MCF 10A (cell line): Measurements from ENCODE around the gene PHF11. TPM values are rescaled to one million over a fixed set of nuclear protein-coding genes. Genes with fewer than 3 reads are reported as not detected.

ENCODE experiments used
- BruUV-seq: library from RNA; stranded (reverse); fragments of 400-500 nt; replicated peaks from 2 replicates; lab custom pipeline; 2021; lab: Mats Ljungman, UMichigan
- CTCF ChIA-PET: fragments of 300-600 bp; sonication (Branson Sonifier 250); formaldehyde crosslinking; extraction: SDS; loops from one replicate; lab custom pipeline; 2021; ENCODE audit warnings: antibody characterized with exemption, inconsistent platforms; lab: Yijun Ruan, JAX
- POLR2A ChIA-PET: fragments of 300-600, 350-650 bp; sonication (Branson Sonifier 250); formaldehyde crosslinking; extraction: SDS; loops from one replicate; lab custom pipeline; 2020; ENCODE audit warnings: antibody characterized with exemption, inconsistent platforms; lab: Yijun Ruan, JAX
- DNase-seq: peaks from one replicate; pipeline ENCODE4 v3.0.0-alpha.2; 2018; ENCODE audit not compliant: unreplicated experiment
- H3K27ac Mint-ChIP-seq: one replicate; pipeline ENCODE4 v1.8.0; 2022; ENCODE audit warnings: mild to moderate bottlenecking, low read depth, mixed read lengths; ENCODE audit not compliant: unreplicated experiment
- H3K27me3 Mint-ChIP-seq: one replicate; pipeline ENCODE4 v1.8.0; 2022; ENCODE audit warnings: mixed read lengths; ENCODE audit not compliant: insufficient read depth, unreplicated experiment
- H3K36me3 Mint-ChIP-seq: one replicate; pipeline ENCODE4 v1.8.0; 2022; ENCODE audit warnings: mild to moderate bottlenecking, moderate library complexity, mixed read lengths; ENCODE audit not compliant: insufficient read depth, unreplicated experiment
- H3K4me1 Mint-ChIP-seq: one replicate; pipeline ENCODE4 v1.8.0; 2022; ENCODE audit warnings: mixed read lengths; ENCODE audit not compliant: insufficient read depth, unreplicated experiment
- H3K4me3 Mint-ChIP-seq: one replicate; pipeline ENCODE4 v1.8.0; 2022; ENCODE audit warnings: mild to moderate bottlenecking, moderate library complexity, mixed read lengths; ENCODE audit not compliant: unreplicated experiment
- H3K9me3 Mint-ChIP-seq: one replicate; pipeline ENCODE4 v1.8.0; 2022; ENCODE audit warnings: mixed read lengths; ENCODE audit not compliant: unreplicated experiment
- intact Hi-C: fragments of 100-400 bp; cut with micrococcal nuclease; formaldehyde crosslinking; loops from 2 replicates; pipeline ENCODE4 v1.14.1; 2022
- total RNA-seq: library from RNA; stranded (reverse); gene quantifications from 2 replicates; pipeline ENCODE4 v1.2.3, GENCODE V29; 2022
- TF ChIP-seq, protein P1 (sequence below): fragments of 200-600 bp; IDR thresholded peaks from one replicate; pipeline ENCODE4 v1.8.0; 2022; ENCODE audit warnings: antibody characterized with exemption, mild to moderate bottlenecking; ENCODE audit not compliant: unreplicated experiment

Gene PHF11
- total RNA-seq, 1 experiment from 2014 or later: 17.9 TPM

DNA sequence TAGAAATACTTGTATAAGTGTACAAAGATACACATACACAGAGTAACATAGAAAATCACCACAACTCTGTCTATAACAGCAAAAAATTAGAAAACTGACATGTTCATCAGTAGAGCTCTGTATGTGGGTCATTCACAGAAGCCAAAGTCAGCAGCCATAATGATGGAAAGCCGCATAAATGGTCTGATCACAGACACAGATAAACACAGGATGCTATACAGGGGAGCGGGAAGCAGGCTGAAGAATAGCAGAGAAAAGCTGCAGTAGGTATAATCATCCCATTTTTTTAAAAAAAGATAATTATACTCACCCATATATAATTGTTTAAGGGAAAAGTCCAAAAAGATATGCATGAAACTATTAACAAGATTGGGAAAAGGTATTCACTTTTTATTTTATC lies 58.1 kb downstream of the PHF11 start:
- ChIA-PET POLR2A (interaction anchor here (1.7 kb wide), 1 partner anchor 9 kb away, joined by 4 read pairs; no protein-coding TSS in a partner anchor), CTCF (interaction anchor here (2.2 kb wide), 1 partner anchor 253 kb away, joined by 7 read pairs; no protein-coding TSS in a partner anchor)
- H3K9me3 Mint-ChIP-seq: no peaks in the 10 kb centered on the region
- H3K4me1 Mint-ChIP-seq: no peaks in the 10 kb centered on the region
- H3K4me3 Mint-ChIP-seq: no peak overlapping the region
- no peak for DNase-seq
- intact Hi-C loops: no loop called here
- TF ChIP-seq, protein P1, sequence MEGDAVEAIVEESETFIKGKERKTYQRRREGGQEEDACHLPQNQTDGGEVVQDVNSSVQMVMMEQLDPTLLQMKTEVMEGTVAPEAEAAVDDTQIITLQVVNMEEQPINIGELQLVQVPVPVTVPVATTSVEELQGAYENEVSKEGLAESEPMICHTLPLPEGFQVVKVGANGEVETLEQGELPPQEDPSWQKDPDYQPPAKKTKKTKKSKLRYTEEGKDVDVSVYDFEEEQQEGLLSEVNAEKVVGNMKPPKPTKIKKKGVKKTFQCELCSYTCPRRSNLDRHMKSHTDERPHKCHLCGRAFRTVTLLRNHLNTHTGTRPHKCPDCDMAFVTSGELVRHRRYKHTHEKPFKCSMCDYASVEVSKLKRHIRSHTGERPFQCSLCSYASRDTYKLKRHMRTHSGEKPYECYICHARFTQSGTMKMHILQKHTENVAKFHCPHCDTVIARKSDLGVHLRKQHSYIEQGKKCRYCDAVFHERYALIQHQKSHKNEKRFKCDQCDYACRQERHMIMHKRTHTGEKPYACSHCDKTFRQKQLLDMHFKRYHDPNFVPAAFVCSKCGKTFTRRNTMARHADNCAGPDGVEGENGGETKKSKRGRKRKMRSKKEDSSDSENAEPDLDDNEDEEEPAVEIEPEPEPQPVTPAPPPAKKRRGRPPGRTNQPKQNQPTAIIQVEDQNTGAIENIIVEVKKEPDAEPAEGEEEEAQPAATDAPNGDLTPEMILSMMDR: no peak
- H3K27ac Mint-ChIP-seq: no peak overlapping the region
- H3K36me3 Mint-ChIP-seq: peaks cover 65% of the 10 kb centered on the region
- H3K27me3 Mint-ChIP-seq: no peaks in the 10 kb centered on the region
- BruUV-seq: no TSS peak

DNA sequence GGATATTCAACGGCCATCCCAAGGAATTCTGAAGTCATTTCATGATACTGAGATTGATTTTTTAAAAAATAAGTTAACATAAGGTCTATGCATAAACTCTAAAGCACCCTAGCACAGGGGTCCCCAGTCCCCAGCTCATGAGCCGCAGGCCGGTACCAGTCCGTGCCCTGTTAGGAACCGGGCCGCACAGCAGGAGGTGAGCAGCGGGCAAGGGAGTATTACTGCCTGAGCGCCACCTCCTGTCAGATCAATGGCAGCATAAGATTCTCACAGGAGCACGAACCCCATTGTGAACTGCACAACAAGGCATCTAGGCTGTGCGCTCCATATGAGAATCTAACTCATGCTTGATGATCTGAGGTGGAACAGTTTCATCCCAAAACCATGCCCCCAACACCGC lies 58.6 kb downstream of the PHF11 start:
- Mint-ChIP-seq H3K4me3 (no peak overlapping the region), H3K4me1 (no peaks in the 10 kb centered on the region), H3K27ac (no peak overlapping the region), H3K27me3 (no peaks in the 10 kb centered on the region), H3K36me3 (peaks cover 65% of the 10 kb centered on the region), H3K9me3 (no peaks in the 10 kb centered on the region)
- ChIA-PET CTCF (interaction anchor here (2.2 kb wide), 1 partner anchor 253 kb away, joined by 7 read pairs; no protein-coding TSS in a partner anchor), POLR2A (interaction anchor here (1.7 kb wide), 1 partner anchor 9 kb away, joined by 4 read pairs; no protein-coding TSS in a partner anchor)
- DNase-seq: no peak
- no TSS peak for BruUV-seq
- intact Hi-C loops: no loop called here
- TF ChIP-seq, protein P1: no peak

DNA sequence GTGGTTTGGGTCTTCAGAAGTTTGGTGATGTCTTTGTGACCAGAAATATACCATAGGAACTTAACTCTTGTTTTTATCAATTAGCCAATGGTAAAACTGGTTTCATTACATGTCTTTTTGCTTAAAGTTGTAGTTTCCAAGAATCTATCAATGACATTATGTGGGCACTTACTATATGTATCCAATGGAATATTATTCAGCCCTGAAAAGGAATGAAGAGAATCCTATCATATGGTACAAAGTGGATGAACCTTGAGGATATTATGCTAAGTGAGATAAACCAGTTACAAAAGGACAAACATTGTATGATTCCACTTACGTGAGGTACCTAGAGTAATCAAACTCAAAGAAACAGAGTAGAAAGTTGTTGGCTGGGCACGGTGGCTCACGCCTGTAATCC lies 63.3 kb downstream of the PHF11 start:
- no peak overlapping the region for H3K27ac Mint-ChIP-seq
- ChIA-PET CTCF (no interaction called here), POLR2A (no interaction called here)
- H3K4me3 Mint-ChIP-seq: no peak overlapping the region
- H3K27me3 Mint-ChIP-seq: no peaks in the 10 kb centered on the region
- intact Hi-C loops: no loop called here
- TF ChIP-seq, protein P1: no peak
- no peaks in the 10 kb centered on the region for H3K9me3 Mint-ChIP-seq
- DNase-seq: no peak
- no TSS peak for BruUV-seq
- peaks cover 65% of the 10 kb centered on the region for H3K36me3 Mint-ChIP-seq
- no peaks in the 10 kb centered on the region for H3K4me1 Mint-ChIP-seq

DNA sequence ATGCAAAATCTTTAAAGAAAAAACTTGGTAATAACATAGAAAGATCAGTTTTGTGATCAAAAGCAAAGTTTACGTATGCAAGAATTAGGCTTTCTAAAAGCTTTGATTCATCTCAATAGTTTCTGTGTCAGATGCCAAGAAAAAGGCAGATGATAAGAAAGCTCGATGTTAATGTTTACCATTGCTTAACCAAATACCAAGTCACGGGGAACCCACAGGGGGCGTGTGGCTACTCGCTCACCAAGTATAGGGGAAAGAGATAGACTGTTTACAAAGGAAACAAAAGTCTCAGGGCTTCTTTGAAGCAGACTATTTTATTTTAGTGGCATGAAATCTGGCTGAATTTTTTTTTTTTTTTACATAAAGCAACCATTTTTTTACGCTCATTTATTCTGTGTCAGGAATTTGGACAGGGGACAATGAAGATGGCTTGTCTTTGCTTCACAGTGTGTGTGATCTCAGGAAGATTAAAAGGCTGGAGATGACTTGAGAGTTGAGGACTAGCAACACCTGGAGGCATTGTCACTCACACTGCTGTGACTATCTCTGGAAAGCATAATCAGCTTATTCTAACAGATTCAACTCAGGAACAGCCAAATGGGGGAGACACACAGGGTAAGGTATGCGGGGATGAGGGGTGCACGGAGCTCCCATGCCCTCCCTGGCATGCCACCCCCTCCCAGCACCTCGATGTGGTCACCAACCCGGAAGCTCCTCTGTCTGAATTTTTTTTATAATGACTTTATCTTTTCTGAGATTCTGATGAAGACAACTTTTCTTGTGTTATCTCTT lies 64.7 kb downstream of the PHF11 start:
- intact Hi-C loops: no loop called here
- DNase-seq: peak; percentile 41
- no peaks in the 10 kb centered on the region for H3K27me3 Mint-ChIP-seq
- no peaks in the 10 kb centered on the region for H3K4me1 Mint-ChIP-seq
- no TSS peak for BruUV-seq
- H3K4me3 Mint-ChIP-seq: no peak overlapping the region
- POLR2A ChIA-PET: interaction anchor here (0.6 to 0.9 kb wide), 6 partner anchors 10 to 624 kb away, joined by 3 to 6 read pairs (median 4); no protein-coding TSS in a partner anchor
- peaks cover 58% of the 10 kb centered on the region for H3K36me3 Mint-ChIP-seq
- H3K9me3 Mint-ChIP-seq: no peaks in the 10 kb centered on the region
- CTCF ChIA-PET: interaction anchor here (0.6 to 1.1 kb wide), 4 partner anchors 12 to 184 kb away, joined by 3 to 4 read pairs (median 4); no protein-coding TSS in a partner anchor
- TF ChIP-seq, protein P1: no peak
- peak overlapping the region; percentile 40 for H3K27ac Mint-ChIP-seq
